HG03342 (cell line): Measurements from ENCODE around the gene PKNOX1.
"Not testable (repeated sequence)": the region's sequence is repeated elsewhere in the genome, so short reads cannot be mapped to it uniquely, and the experiment has no call there.

ENCODE experiments used
- ATAC-seq: cut with Tn5 transposase; IDR thresholded peaks from one replicate; pipeline ENCODE4 v1.9.1; 2021; ENCODE audit warnings: mild to moderate bottlenecking, moderate library complexity; ENCODE audit not compliant: unreplicated experiment

Gene PKNOX1

GRCh38 chr21:42983103-42983502, 8.7 kb downstream of the PKNOX1 start:
- no peak for ATAC-seq

GRCh38 chr21:42983869-42984268, 9.5 kb downstream of the PKNOX1 start:
- ATAC-seq, result no peak

- no peak for ATAC-seq
Measured at GRCh38 chr21:42986125-42986783, 11.9 kb downstream of the PKNOX1 start.

- no peak for ATAC-seq
Measured at GRCh38 chr21:42988236-42988965, 14.0 kb downstream of the PKNOX1 start.

DNA sequence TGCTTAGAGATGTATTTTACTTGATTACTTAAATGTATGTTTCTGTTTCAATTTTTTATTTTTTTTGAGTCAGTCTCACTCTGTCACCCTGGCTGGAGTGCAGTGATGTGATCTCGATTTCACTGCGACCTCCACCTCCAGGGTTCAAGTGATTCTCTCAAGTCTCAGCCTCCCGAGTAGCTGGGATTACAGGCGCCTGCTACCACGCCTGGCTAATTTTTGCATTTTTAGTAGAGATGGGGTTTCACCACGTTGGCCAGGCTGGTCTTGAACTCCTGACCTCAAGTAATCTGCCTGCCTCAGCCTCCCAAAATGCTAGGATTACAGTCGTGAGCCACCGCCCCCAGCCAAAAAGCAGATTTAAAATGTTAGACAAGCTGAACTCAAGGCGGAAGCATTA, 15.0 kb downstream of the PKNOX1 start:
- ATAC-seq, result not testable (repeated sequence)

DNA sequence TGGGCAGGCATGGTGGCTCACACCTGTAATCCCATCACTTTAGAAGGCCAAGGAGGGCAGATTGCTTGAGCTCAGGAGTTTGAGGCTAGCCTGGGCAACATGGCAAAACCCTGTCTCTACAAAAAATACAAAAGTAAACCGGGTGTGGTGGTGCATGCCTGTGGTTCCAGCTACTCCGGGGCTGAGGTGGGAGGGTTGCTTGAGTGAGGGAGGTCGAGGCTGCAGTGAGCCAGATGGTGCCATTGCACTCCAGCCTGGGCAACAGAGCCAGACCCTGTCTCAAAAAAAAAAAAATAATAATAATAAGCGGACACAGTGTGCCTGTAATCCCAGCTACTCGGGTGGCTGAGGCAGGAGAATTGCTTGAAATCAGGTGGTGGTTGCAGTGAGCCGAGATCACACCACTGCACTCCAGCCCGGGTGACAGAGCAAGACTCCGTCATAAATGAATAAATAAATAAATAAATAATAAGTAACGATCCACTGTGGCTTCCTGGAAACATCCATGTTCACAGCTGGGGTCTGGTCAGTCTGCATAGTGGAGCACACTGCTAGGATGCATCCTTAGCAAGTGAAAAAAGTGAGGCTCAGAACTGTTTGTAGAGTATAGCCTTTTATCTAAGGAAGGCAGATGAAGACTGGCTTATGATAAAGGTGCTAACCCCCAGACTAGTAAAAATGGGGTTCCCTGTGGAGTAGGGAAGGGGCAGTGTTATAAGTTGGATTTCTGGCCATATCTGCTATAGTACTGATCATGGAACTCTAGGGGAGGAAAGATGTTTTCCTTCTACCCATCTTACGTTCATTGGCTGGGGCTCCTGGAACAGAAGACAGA, 15.7 kb downstream of the PKNOX1 start:
- no peak for ATAC-seq

- ATAC-seq, result no peak
Measured at GRCh38 chr21:42991992-42992740, 17.8 kb downstream of the PKNOX1 start.

- no peak for ATAC-seq
Measured at GRCh38 chr21:42993051-42993712, 18.8 kb downstream of the PKNOX1 start.

DNA sequence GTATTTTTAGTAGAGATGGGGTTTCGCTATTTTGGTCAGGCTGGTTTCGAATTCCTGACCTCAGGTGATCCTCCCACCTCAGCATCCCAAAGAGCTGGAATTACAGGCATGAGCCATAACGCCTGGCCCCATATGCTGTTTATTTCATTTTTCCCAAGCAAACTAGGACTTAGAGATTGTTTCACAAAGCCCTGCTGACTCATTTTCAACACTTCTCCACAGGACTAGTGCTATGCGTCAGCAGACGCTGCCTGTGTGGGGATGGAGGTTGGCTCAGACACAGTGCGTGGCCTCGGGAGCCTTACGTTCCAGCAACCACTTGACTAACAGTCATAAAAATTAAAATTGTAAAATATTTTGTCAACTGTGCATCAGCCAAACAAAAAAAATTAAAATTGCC, 22.7 kb downstream of the PKNOX1 start:
- no peak for ATAC-seq

DNA sequence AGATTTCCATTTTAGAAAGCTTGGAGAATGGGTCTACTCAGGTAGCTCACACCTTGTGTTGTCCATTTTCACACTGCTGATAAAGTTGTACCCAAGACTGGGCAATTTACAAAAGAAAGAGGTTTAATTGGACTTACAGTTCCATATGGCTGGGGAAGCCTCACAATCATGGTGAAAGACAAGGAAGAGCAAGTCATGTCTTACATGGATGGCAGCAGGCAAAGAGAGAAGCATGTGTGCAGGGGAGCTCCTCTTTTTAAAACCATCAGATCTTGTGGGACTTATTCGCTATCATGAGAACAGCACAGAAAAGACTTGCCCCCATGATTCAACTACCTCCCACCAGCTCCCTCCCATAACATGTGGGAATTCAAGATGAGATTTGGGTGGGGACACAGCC, 23.6 kb downstream of the PKNOX1 start:
- not testable (repeated sequence) for ATAC-seq

DNA sequence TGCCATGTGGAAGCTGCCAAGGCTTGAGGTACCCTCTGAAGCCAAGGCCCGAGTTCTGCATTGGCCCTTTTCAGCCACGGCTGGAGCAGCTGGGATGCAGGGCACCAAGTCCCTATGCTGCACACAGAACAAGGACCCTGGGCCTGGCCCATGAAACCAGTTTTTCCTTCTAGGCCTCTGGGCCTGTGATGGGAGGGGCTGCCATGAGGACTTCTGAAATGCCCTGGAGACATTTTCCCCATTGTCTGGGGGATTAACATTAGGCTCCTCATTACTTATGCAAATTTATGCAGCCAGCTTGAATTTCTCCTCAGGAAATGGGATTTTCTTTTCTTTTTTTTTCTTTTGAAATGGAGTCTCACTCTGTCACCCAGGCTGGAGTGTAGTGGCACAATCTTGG, 24.8 kb downstream of the PKNOX1 start:
- not testable (repeated sequence) for ATAC-seq

- ATAC-seq, result not testable (repeated sequence)
Measured at GRCh38 chr21:43000041-43000440, 25.7 kb downstream of the PKNOX1 start.

DNA sequence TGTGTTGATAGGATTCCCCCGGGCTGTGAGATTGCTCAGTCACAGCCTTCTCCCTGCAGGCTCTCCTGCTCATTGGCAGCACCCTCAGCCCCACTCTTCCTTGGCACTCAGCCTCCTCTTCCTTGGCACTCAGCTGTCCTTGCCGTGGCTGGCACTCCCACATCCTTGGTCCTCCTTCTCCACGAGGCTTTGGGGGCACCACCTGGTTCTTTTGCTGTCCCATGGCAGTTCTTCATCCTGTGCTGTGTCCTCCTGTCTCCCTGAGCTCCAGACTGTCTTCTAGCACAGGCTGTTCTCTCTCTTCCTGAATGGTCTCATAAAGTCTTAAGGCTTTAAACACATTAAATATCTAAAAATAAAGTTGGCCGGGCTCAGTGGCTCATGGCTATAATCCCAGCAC, 27.0 kb downstream of the PKNOX1 start:
- no peak for ATAC-seq

- ATAC-seq, result no peak
Measured at GRCh38 chr21:43004926-43005325, 30.6 kb downstream of the PKNOX1 start.

- no peak for ATAC-seq
Measured at GRCh38 chr21:43005635-43006034, 31.3 kb downstream of the PKNOX1 start.

DNA sequence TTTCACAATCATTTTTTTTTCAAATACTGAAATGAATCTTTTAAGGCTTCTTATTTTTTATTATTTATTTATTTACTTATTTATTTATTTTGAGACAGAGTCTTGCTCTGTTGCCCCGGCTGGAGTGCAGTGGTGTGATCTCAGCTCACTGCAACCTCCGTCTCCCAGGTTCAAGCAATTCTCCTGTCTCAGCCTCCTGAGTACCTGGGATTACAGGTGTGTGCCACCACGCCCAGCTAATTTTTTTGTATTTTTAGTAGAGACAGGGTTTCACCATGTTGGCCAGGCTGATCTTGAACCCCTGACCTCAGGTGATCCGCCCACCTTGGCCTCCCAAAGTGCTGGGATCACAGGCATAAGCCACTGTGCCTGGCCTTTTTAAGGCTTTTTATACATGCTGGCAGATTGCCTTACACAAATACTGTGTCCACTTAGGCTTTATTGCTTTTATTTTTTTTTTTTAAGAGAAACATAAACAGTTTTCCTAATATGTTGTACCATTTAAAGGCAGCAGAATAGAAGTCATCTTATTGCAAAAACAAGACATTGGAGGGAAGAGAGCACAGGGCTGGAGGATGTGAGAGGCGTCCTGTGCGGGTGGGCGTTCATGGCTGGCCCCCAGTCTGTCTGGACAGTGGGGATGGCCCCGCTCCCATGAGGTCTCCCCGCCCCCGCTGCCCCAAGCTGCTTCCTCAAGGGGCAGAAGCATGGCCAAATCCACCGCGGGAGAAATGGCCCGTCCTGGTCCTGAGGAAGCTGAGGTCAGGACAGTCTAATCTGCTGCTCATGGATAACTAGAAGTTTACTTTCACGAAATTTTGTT, 31.9 kb downstream of the PKNOX1 start:
- not testable (repeated sequence) for ATAC-seq

DNA sequence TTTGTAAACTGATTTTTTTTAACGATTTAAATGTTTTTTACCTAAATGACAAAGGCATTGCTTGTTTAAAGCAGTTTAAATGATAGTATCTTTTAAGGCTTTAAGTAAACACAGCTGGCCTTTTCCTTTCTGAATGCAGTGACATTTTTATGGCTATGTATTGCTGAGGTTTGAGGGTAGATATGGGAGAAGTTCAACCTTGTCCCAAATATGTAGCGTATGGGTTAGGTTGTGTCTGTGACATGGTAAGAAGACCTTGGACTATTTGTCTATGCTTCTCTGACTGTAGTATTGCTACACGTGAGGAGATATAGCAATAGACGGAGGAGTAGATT, 32.5 kb downstream of the PKNOX1 start:
- ATAC-seq, result no peak

- no peak for ATAC-seq
Measured at GRCh38 chr21:43012596-43012995, 38.2 kb downstream of the PKNOX1 start.

DNA sequence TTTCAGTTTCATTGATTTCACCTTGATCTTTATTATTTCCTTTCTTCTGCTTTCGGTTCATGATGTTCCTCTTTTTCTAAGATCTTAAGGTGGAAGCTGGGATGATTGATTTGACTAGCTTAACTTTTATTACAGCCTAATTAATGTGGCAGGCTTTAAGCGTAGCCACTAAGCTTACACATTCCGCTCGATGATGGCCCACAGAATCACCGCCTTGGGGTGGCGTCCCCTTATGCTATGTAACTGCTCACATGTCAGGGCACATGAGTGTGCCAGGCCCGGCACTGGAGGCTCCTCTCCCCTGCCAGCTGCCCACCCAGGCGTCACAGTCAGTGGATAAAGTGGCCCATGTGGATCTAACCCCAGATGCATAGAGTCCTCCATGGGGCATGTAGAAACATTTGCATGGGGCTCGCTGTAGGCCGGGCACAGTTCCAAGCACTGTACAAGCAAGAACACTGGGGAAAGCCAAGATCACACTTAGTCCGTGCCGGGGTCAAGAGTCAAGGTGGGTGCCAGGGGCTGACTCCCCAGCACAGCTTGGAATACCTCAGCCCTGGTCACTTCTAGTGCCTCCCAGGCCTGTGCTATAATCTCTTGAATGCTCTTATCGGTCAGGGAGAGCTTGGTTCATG, 41.7 kb downstream of the PKNOX1 start:
- no peak for ATAC-seq
